HCT116 (cell line): Measurements from ENCODE around the gene RASGRF1.

Source experiments
- CEBPB ChIP-seq: IDR thresholded peaks from 2 replicates; pipeline ENCODE4 v1.6.1; 2012; ENCODE audit warnings: low read depth
- CTCF ChIP-seq, 3 experiments: fragments of 200-600 bp in 1 of 3; sonication (generic) in 1 of 3; IDR thresholded peaks in 2 of 3; conservative IDR thresholded peaks in 1 of 3; 2 replicates each; pipeline ENCODE4 v1.5.1; 2012 to 2017; ENCODE audit warnings: low read depth in 2 of 3, low read length in 2 of 3, antibody characterized with exemption in 1 of 3, borderline replicate concordance in 1 of 3, control low read depth in 1 of 3, mild to moderate bottlenecking in 1 of 3, mixed read lengths in 1 of 3, mixed run types in 1 of 3, moderate library complexity in 1 of 3; ENCODE audit not compliant: insufficient read depth in 1 of 3
- ELF1 ChIP-seq: IDR thresholded peaks from 2 replicates; pipeline ENCODE4 v1.6.1; 2012; ENCODE audit warnings: low read depth, borderline replicate concordance
- EZH2 ChIP-seq: fragments of 200-600 bp; sonication (generic); IDR thresholded peaks from 2 replicates; pipeline ENCODE4 v1.6.1; 2017; ENCODE audit warnings: antibody characterized with exemption, mixed run types
- FOSL1 ChIP-seq: IDR thresholded peaks from 2 replicates; pipeline ENCODE4 v1.6.1; 2012; ENCODE audit warnings: low read depth
- JUND ChIP-seq: IDR thresholded peaks from 2 replicates; pipeline ENCODE4 v1.6.1; 2012
- MAX ChIP-seq: IDR thresholded peaks from 2 replicates; pipeline ENCODE4 v1.6.1; 2012
- POLR2A ChIP-seq: IDR thresholded peaks from 2 replicates; pipeline ENCODE4 v1.7.0; 2011; ENCODE audit warnings: borderline replicate concordance; ENCODE audit not compliant: insufficient read depth, insufficient read length; ENCODE audit errors: extremely low read depth
- POLR2AphosphoS5 ChIP-seq: IDR thresholded peaks from 2 replicates; pipeline ENCODE4 v1.6.1; 2011; ENCODE audit warnings: mild to moderate bottlenecking, low read depth, low read length, moderate library complexity
- RAD21 ChIP-seq: IDR thresholded peaks from 2 replicates; pipeline ENCODE4 v1.6.1; 2012; ENCODE audit warnings: low read depth, mild to moderate bottlenecking
- REST ChIP-seq: IDR thresholded peaks from 2 replicates; pipeline ENCODE4 v1.6.1; 2012; ENCODE audit warnings: low read depth
- SP1 ChIP-seq: IDR thresholded peaks from 2 replicates; pipeline ENCODE4 v1.6.1; 2012; ENCODE audit warnings: low read depth
- YY1 ChIP-seq: IDR thresholded peaks from 2 replicates; pipeline ENCODE4 v1.6.1; 2011; ENCODE audit warnings: low read length, low read depth, moderate library complexity, mild to moderate bottlenecking; ENCODE audit not compliant: insufficient replicate concordance; ENCODE audit errors: extremely low read depth

DNA sequence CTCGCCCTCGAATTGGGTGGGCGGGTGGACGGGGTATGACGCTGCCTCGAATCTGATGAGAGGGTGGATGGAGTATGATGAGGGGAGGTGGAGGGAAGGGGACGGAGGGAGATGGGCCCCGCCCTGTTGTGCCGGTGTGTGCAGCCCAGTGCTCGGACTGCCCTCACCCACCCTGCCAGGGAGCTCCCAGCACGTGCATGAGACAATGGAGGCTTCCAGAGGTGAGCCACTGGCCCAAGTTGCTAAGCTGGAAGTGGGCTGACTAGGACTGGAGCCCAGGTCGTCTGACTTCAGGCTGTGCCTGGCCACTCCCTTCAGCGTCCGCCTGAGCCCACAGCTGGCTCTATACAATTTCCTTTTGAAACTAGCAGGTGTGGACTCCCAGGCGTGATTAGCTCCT is 98.7 kb downstream of the RASGRF1 start:
- no peak for TF ChIP-seq EZH2
- no peak for TF ChIP-seq CTCF (IDR thresholded peaks at IDR 0.05 in 2 of 3, conservative IDR thresholded peaks at IDR 0.05 in 1 of 3; ENCODE audit: borderline replicate concordance in 1 of 3, insufficient read depth in 1 of 3, low read depth in 2 of 3, low read length in 2 of 3)
- TF ChIP-seq ELF1 = no peak
- TF ChIP-seq POLR2A = no peak
- no peak for TF ChIP-seq YY1
- TF ChIP-seq RAD21 = no peak
- no peak for TF ChIP-seq MAX
- TF ChIP-seq REST = no peak
- TF ChIP-seq SP1 = no peak
- no peak for TF ChIP-seq FOSL1
- TF ChIP-seq POLR2AphosphoS5 = no peak
- no peak for TF ChIP-seq JUND
- no peak for TF ChIP-seq CEBPB
